ENCODE data around the gene TAF4.

- TF ChIP-seq ARNT (IDR thresholded peaks at IDR 0.05): no peak
- no peak for TF ChIP-seq SUZ12 (IDR thresholded peaks at IDR 0.05)
- TF ChIP-seq FOXM1 (IDR thresholded peaks at IDR 0.05; ENCODE audit: borderline replicate concordance): no peak
- TF ChIP-seq SP1 (IDR thresholded peaks at IDR 0.05): no peak
- TF ChIP-seq TARDBP (IDR thresholded peaks at IDR 0.05): no peak
- TF ChIP-seq LEF1 (IDR thresholded peaks at IDR 0.05; ENCODE audit: borderline replicate concordance): no peak
- no peak for TF ChIP-seq BHLHE40 (IDR thresholded peaks at IDR 0.05; ENCODE audit: borderline replicate concordance)
Observed at GRCh38 chr20:62063981-62064769, 1.5 kb downstream of the TAF4 start.

Measured in HEK293T (cell line).